Lower lobe of right lung (tissue), 2 donors: Measurements from ENCODE around the gene DEFB129. TPM values are rescaled to one million over a fixed set of nuclear protein-coding genes. Genes with fewer than 3 reads are reported as not detected.
A peak's percentile ranks its signal among the peaks of the same experiment; 100 is the strongest.

Source experiments
- ATAC-seq, 2 donors: fragments of 200-7000 bp; cut with Tn5 transposase; one replicate each; pipeline ENCODE4 v1.9.1; 2020 to 2022; ENCODE audit warnings: mild to moderate bottlenecking in 2 of 2, moderate library complexity in 2 of 2
- DNase-seq: peaks from one replicate; pipeline ENCODE4 v3.0.0-alpha.2; 2020
- H3K27ac ChIP-seq: fragments of 200-600 bp; one replicate; pipeline ENCODE4 v1.8.0; 2022
- H3K27me3 ChIP-seq: fragments of 200-600 bp; one replicate; pipeline ENCODE4 v1.8.0; 2022; ENCODE audit warnings: low read depth
- H3K36me3 ChIP-seq: fragments of 200-600 bp; one replicate; pipeline ENCODE4 v1.8.0; 2022; ENCODE audit warnings: mild to moderate bottlenecking
- H3K4me1 ChIP-seq: fragments of 200-600 bp; one replicate; pipeline ENCODE4 v1.8.0; 2022
- H3K4me3 ChIP-seq: fragments of 200-600 bp; one replicate; pipeline ENCODE4 v1.8.0; 2022; ENCODE audit warnings: mild to moderate bottlenecking
- H3K9me3 ChIP-seq: fragments of 200-600 bp; one replicate; pipeline ENCODE4 v1.8.0; 2022
- intact Hi-C: fragments of 100-400 bp; cut with DNase I; formaldehyde crosslinking; loops from one replicate; pipeline ENCODE4 v1.11.0; 2022
- total RNA-seq: library from RNA; stranded (reverse); fragmentation: NEBNext Ultra II Directional; extraction: Animal tissue kit (Norgen Biotek cat#: 25700); gene quantifications from one replicate; pipeline ENCODE4 v1.2.1, GENCODE V29; 2021
- TF ChIP-seq, protein P1 (sequence below): fragments of 200-600 bp; IDR thresholded peaks from one replicate; pipeline ENCODE4 v1.8.0; 2022; ENCODE audit warnings: antibody characterized with exemption, mild to moderate bottlenecking
- donor health status: DM: no; HTN: yes; CAD: no; lungs with severe emphysema.

The DEFB129 gene
- total RNA-seq, 1 donor from 2014 or later, result not detected

DNA sequence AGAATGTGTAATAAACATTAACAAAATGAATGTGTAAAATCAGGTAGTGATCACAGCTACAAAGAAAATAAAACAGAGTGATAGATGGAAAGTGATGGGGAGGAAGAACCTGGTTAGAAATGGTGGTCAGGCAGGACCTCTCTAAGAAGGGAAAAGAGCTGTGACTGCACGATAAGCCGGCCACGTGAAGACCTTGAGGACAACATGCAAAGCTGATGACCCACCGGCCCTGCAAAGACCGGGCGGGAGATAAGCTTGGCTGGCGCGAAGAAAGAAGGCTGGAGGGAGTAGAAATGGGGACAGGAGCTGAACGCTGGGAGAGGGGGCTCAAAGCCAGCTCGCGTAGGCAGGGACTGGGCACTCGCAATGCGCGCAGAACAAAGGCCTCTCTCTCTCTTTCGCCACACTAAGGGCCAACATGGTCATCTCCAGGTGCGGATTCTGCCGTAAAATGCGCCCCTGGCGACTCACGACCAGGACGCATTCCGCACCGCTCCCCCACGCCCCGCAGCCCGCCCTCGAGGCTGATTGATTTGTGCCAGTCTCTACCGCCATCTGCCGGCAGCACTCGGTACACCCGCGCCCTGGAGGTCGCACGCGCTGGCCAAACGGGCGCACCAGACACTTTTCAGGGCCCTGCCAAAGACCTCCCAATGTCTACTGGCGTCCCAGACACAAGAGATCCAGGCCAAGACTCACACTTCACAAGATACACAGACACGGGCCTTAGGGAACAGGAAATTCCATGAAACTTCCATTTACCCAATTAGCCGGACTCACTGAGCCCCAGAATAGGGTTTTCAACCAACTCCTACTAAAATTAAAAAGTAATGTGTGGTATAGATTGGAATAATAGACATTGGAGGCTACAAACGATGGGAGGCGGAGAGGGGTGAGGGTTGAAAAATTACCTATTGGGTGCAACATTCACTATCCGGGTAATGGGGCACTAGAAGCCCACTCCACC lies 39.8 kb downstream of the DEFB129 start:
- H3K4me1 ChIP-seq, result peaks cover 4% of the 10 kb centered on the region
- DNase-seq (peak; percentile 93), ATAC-seq (peak; percentile 96 to 98)
- H3K27ac ChIP-seq, result no peak overlapping the region
- TF ChIP-seq, protein P1, sequence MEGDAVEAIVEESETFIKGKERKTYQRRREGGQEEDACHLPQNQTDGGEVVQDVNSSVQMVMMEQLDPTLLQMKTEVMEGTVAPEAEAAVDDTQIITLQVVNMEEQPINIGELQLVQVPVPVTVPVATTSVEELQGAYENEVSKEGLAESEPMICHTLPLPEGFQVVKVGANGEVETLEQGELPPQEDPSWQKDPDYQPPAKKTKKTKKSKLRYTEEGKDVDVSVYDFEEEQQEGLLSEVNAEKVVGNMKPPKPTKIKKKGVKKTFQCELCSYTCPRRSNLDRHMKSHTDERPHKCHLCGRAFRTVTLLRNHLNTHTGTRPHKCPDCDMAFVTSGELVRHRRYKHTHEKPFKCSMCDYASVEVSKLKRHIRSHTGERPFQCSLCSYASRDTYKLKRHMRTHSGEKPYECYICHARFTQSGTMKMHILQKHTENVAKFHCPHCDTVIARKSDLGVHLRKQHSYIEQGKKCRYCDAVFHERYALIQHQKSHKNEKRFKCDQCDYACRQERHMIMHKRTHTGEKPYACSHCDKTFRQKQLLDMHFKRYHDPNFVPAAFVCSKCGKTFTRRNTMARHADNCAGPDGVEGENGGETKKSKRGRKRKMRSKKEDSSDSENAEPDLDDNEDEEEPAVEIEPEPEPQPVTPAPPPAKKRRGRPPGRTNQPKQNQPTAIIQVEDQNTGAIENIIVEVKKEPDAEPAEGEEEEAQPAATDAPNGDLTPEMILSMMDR, result peak; percentile 98
- H3K36me3 ChIP-seq, result no peaks in the 10 kb centered on the region
- H3K9me3 ChIP-seq, result no peaks in the 10 kb centered on the region
- intact Hi-C loops, result no loop called here
- peak overlapping the region; percentile 55 for H3K4me3 ChIP-seq
- no peaks in the 10 kb centered on the region for H3K27me3 ChIP-seq

DNA sequence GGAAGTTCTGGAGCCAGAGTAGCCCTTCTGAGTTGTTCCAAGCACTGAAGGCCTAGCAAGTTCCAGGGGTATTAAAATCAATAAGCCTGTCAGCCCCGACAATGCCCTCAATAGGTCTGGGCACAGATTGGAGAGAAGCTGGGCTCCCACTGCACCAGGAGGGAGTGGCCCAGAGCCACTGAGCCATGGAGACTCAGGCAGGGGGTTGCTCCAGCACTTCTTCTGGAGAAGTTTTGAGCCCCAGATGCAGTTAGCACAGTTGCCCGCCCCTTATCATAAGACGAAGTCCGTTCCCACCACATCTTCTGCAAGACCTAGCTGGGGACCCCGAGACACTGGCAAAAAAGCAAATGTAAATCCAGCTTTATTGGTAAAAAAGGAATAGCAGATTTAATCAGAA lies 43.5 kb downstream of the DEFB129 start:
- H3K4me3 ChIP-seq, result no peak overlapping the region
- no peaks in the 10 kb centered on the region for H3K36me3 ChIP-seq
- intact Hi-C loops, result no loop called here
- TF ChIP-seq, protein P1, result no peak
- H3K27ac ChIP-seq, result no peak overlapping the region
- ATAC-seq (no peak), DNase-seq (no peak)
- peaks cover 4% of the 10 kb centered on the region for H3K4me1 ChIP-seq
- H3K27me3 ChIP-seq, result no peaks in the 10 kb centered on the region
- H3K9me3 ChIP-seq, result no peaks in the 10 kb centered on the region

DNA sequence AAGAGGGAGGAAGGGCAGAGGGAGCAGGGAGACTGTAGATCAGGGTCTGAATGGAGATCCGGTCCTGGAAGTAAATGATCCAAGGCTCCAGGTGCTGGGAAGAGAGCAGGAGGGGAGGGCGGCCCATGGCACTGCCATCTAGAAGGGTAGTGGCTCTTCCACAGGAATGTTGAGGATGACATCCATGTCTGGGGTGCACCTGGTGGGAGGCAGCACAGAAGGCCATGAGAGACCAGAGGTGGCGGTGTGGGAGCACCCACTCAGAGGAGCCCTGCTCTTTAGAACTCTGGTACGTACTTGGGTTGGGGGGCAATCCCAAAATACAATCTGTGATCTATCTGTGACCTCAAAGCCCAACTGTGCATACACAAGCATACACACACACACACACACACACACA lies 44.0 kb downstream of the DEFB129 start:
- no peak overlapping the region for H3K4me3 ChIP-seq
- H3K36me3 ChIP-seq, result peaks cover 5% of the 10 kb centered on the region
- H3K27ac ChIP-seq, result no peak overlapping the region
- DNase-seq (no peak), ATAC-seq (no peak)
- TF ChIP-seq, protein P1, result no peak
- H3K4me1 ChIP-seq, result peaks cover 4% of the 10 kb centered on the region
- intact Hi-C loops, result no loop called here
- H3K9me3 ChIP-seq, result no peaks in the 10 kb centered on the region
- no peaks in the 10 kb centered on the region for H3K27me3 ChIP-seq

DNA sequence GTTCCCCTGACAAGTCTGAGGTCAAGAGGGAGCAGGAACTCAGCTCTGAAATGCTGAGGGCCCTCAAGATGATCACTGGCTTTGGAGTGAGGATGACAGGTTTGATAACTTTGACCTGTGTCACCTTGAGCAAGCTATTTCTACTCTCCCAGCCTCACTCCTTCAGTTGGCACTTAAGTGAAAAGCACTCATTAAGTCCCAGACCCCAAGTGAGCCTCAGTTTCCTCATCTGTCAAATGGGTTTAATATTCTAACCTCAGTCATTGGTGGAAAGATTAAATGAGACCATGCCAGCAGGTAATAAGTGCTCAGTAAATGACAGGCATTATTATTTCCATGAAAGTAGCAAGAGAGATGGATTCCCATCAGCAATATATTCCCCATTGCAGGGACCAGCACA lies 44.5 kb downstream of the DEFB129 start:
- no peak for ATAC-seq
- Histone ChIP-seq H3K27me3 (no peaks in the 10 kb centered on the region), H3K27ac (no peak overlapping the region), H3K36me3 (peaks cover 10% of the 10 kb centered on the region), H3K4me1 (peaks cover 2% of the 10 kb centered on the region), H3K4me3 (no peak overlapping the region), H3K9me3 (no peaks in the 10 kb centered on the region)
- no peak for DNase-seq
- TF ChIP-seq, protein P1, result no peak
- intact Hi-C loops, result no loop called here

DNA sequence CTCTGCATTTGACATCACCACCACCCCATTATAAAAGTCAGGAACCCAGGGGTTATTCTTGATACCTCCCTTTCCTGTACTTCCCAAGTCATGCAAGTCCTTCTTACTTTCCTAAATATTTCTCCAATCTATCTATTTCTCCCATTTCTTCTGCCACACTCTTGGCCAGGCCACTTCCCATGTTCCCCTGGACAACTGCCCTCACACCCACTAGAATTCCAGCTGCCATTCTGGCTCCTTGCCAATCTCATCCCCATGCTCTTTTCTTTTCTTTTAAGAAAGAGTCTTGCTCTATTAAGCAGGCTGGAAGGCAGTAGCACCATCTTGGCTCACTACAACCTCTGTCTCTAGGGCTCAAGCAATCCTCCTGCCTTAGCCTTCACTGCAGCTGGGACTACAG lies 45.7 kb downstream of the DEFB129 start:
- Histone ChIP-seq H3K36me3 (peaks cover 22% of the 10 kb centered on the region), H3K27me3 (no peaks in the 10 kb centered on the region), H3K9me3 (no peaks in the 10 kb centered on the region), H3K27ac (no peak overlapping the region), H3K4me3 (no peak overlapping the region), H3K4me1 (no peaks in the 10 kb centered on the region)
- ATAC-seq (no peak), DNase-seq (no peak)
- intact Hi-C loops, result no loop called here
- TF ChIP-seq, protein P1, result no peak
